Psoas muscle (tissue), 8 donors: ENCODE data around the gene PSAT1. TPM values are rescaled to one million over a fixed set of nuclear protein-coding genes. Genes with fewer than 3 reads are reported as not detected.

ENCODE experiments used
- ATAC-seq, 4 donors: fragments of 200-7000 bp; cut with Tn5 transposase; one replicate each; pipeline ENCODE4 v1.9.1; 2020; ENCODE audit warnings: moderate library complexity in 3 of 4, mild to moderate bottlenecking in 2 of 4
- DNase-seq, 2 donors: peaks; one replicate each; pipeline ENCODE4 v3.0.0-alpha.2; 2020
- H3K27ac ChIP-seq: fragments of 200-600 bp; one replicate; pipeline ENCODE4 v1.8.0; 2022
- H3K27me3 ChIP-seq, 3 donors: fragments of 200-600 bp in 1 of 3; one replicate each; pipeline versions ENCODE4 v1.6.1 to v1.8.0; 2013 to 2022; ENCODE audit warnings: low read length in 2 of 3, mild to moderate bottlenecking in 2 of 3, moderate library complexity in 1 of 3; ENCODE audit not compliant: insufficient read depth in 3 of 3
- H3K36me3 ChIP-seq, 2 donors: fragments of 200-600 bp in 1 of 2; one replicate each; pipeline versions ENCODE4 v1.6.1 to v1.8.0; 2013 to 2022; ENCODE audit warnings: low read depth in 1 of 2, mild to moderate bottlenecking in 1 of 2, moderate library complexity in 1 of 2; ENCODE audit not compliant: insufficient read depth in 1 of 2
- H3K4me1 ChIP-seq: fragments of 200-600 bp; one replicate; pipeline ENCODE4 v1.8.0; 2022
- H3K4me3 ChIP-seq: fragments of 200-600 bp; one replicate; pipeline ENCODE4 v1.8.0; 2022; ENCODE audit warnings: mild to moderate bottlenecking
- H3K9me3 ChIP-seq: fragments of 200-600 bp; one replicate; pipeline ENCODE4 v1.8.0; 2022
- CTCF ChIP-seq: fragments of 200-600 bp; IDR thresholded peaks from one replicate; pipeline ENCODE4 v1.8.0; 2022; ENCODE audit warnings: antibody characterized with exemption
- WGBS, 3 donors: extraction: QIAGEN DNeasy Blood & Tissue Kit; methylation state at CpG; one replicate each; pipeline versions ENCODE4 v1.1.6 to v1.1.7; 2013; 5-methylcytosine and 5-hydroxymethylcytosine counted together
- intact Hi-C, 2 donors: fragments of 100-400 bp; cut with DNase I; formaldehyde crosslinking; loops; one replicate each; pipeline versions ENCODE4 v1.11.0 to v1.14.2; 2022
- polyA plus RNA-seq, 3 donors: library from polyadenylated mRNA; stranded (reverse); fragments of 200-250 nt; gene quantifications; one replicate each; pipeline ENCODE4 v1.2.3, GENCODE V29; 2013
- total RNA-seq, 4 donors: library from RNA; stranded (reverse); fragmentation: NEBNext Ultra II Directional in 2 of 4; extraction: Animal tissue kit (Norgen Biotek cat#: 25700) in 2 of 4; gene quantifications; one replicate each; pipeline versions ENCODE4 v1.2.1 to v1.2.4, GENCODE V29; 2021 to 2023
- donor health status: healthy with polysubstance abuse.
- donor health status: DM: no; HTN: no; CAD: no; lungs with moderate emphysema.
- donor health status: Bipolar disorder and iron deficiency.
- donor health status: healthy.
- donor health status: DM: yes; HTN: yes; CAD: no.
- donor health status: DM: no; HTN: no; CAD: no.
- donor health status: DM: no; HTN: no; CAD: no.
- donor health status: DM: yes; HTN: yes; CAD: no.

Gene PSAT1
- total and polyA plus RNA-seq, 7 donors = 0.15 to 2.0 (median 0.53) TPM

- 94 to 99% (median 95%) methylated on average over 4 of the region's 4 CpGs for WGBS, 3 donors
- intact Hi-C loops = no loop called here
- H3K4me3 ChIP-seq = no peak overlapping the region
- DNase-seq = no peak
- no peak for TF ChIP-seq CTCF
- no peaks in the 10 kb centered on the region for H3K9me3 ChIP-seq
- no peak for ATAC-seq
- no peak overlapping the region for H3K27ac ChIP-seq
- no peaks in the 10 kb centered on the region for H3K36me3 ChIP-seq
- no peaks in the 10 kb centered on the region for H3K27me3 ChIP-seq
- no peaks in the 10 kb centered on the region for H3K4me1 ChIP-seq
Observed at GRCh38 chr9:78320875-78321496, 24.1 kb downstream of the PSAT1 start.

- H3K4me1 ChIP-seq = no peaks in the 10 kb centered on the region
- WGBS, 3 donors = 90 to 93% (median 91%) methylated on average over 7 of the region's 7 CpGs
- ATAC-seq (no peak), DNase-seq (no peak)
- H3K36me3 ChIP-seq = no peaks in the 10 kb centered on the region
- H3K27me3 ChIP-seq = no peaks in the 10 kb centered on the region
- TF ChIP-seq CTCF = no peak
- H3K9me3 ChIP-seq = no peaks in the 10 kb centered on the region
- H3K27ac ChIP-seq = no peak overlapping the region
- H3K4me3 ChIP-seq = no peak overlapping the region
- intact Hi-C loops = no loop called here
Observed at GRCh38 chr9:78321505-78321904, 24.6 kb downstream of the PSAT1 start.

GRCh38 chr9:78324068-78324650 is 27.2 kb downstream of the PSAT1 start:
- ATAC-seq = no peak
- WGBS, 3 donors = 85 to 86% (median 86%) methylated on average over 10 of the region's 10 CpGs
- Histone ChIP-seq H3K27me3 (no peaks in the 10 kb centered on the region), H3K27ac (no peak overlapping the region), H3K4me1 (no peaks in the 10 kb centered on the region), H3K4me3 (no peak overlapping the region), H3K36me3 (no peaks in the 10 kb centered on the region), H3K9me3 (no peaks in the 10 kb centered on the region)
- intact Hi-C loops = no loop called here
- no peak for DNase-seq
- TF ChIP-seq CTCF = no peak

- Histone ChIP-seq H3K9me3 (no peaks in the 10 kb centered on the region), H3K4me1 (no peaks in the 10 kb centered on the region), H3K4me3 (no peak overlapping the region), H3K27ac (no peak overlapping the region), H3K27me3 (no peaks in the 10 kb centered on the region), H3K36me3 (no peaks in the 10 kb centered on the region)
- no peak for TF ChIP-seq CTCF
- intact Hi-C loops = no loop called here
- ATAC-seq (no peak), DNase-seq (no peak)
- 88 to 92% (median 89%) methylated on average over 8 of the region's 8 CpGs for WGBS, 3 donors
Observed at GRCh38 chr9:78324682-78325081, 27.8 kb downstream of the PSAT1 start.

- Histone ChIP-seq H3K4me1 (no peaks in the 10 kb centered on the region), H3K36me3 (no peaks in the 10 kb centered on the region), H3K9me3 (no peaks in the 10 kb centered on the region), H3K27ac (no peak overlapping the region), H3K27me3 (no peaks in the 10 kb centered on the region), H3K4me3 (no peak overlapping the region)
- ATAC-seq (no peak), DNase-seq (no peak)
- 14 to 17% (median 16%) methylated on average over 6 of the region's 6 CpGs for WGBS, 3 donors
- intact Hi-C loops = no loop called here
- TF ChIP-seq CTCF = no peak
Observed at GRCh38 chr9:78325343-78325742, 28.4 kb downstream of the PSAT1 start.
